ENCODE measurements around the gene BIN1.
"Not testable (repeated sequence)": the region's sequence is repeated elsewhere in the genome, so short reads cannot be mapped to it uniquely, and the experiment has no call there.

Gene BIN1

DNA sequence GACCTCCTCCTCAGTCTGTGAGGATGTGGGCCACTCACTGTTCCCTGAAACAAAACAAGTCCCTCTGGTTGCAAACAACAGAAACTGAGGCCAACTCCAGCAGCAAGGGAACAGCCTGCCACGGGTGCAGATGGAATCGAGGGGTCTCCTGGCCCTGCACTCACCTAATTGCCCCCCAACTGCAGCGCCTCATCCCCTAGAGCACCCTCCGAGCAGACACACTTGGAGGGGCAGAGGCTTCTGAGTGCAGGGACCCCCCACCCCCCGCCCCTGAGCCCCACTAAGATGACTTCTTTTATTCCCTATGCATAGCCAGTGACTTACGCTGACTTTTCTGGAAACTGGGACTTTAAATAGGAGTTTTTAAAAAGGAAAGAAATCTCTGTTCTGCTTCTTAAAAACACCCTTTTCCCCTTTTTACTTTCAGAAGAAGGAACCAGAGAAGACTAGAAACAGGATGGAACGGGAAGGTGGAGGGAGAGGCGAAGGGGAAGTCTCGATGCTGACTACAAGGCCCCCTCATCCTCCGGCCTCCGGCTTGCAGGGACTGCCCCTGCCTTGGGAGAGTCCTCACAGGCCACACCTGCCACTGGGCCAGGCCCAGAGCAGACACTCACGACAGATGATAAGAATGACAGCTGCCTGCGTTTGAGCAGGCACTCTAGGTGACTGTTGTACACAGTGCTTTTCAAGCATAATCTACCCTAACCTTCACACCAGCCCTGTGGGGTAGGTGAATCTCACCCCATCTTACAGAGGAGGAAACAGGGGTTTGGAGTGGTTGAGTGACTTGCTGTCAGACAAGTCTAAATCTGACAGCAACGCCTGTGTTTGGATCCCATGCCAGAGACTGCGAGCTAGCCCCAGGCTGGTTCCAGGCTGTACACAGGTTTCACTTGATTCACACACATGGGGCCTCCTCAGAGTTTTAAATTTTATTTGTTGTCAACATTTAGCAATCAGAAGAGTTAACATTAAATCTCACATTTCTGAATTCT lies 28.2 kb upstream of the BIN1 start:
- no peak for DNase-seq (ENCODE audit: low read depth in 2 of 2)

GRCh38 chr2:127134235-127134634 lies 27.3 kb upstream of the BIN1 start:
- DNase-seq (ENCODE audit: low read depth in 2 of 2), result no peak

- DNase-seq (ENCODE audit: low read depth in 2 of 2), result no peak
Observed at GRCh38 chr2:127133793-127134192, 26.8 kb upstream of the BIN1 start.

GRCh38 chr2:127130421-127130820 lies 23.5 kb upstream of the BIN1 start:
- no peak for DNase-seq (ENCODE audit: low read depth in 2 of 2)

DNA sequence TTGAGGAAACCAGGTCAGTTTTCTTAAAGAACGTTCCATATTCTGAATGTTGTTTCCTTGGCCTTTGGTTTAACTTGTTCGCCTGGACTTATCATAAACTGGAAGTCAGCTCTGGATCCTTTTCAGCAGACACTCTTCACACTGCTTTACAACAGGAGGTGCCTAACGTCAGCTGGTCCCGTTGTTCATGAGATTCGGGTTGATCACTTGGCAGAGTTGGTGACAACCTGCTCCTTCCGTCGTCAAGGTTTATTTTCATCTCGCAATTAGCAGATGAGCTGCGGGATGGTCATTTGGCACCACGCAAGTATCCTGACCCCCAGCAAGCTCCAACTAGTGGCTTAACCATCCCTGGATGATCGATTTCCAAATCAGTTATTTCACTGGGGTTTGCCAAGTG lies 23.0 kb upstream of the BIN1 start:
- no peak for DNase-seq (ENCODE audit: low read depth in 2 of 2)

GRCh38 chr2:127128445-127128904 lies 21.5 kb upstream of the BIN1 start:
- DNase-seq (ENCODE audit: low read depth in 2 of 2), result no peak

DNA sequence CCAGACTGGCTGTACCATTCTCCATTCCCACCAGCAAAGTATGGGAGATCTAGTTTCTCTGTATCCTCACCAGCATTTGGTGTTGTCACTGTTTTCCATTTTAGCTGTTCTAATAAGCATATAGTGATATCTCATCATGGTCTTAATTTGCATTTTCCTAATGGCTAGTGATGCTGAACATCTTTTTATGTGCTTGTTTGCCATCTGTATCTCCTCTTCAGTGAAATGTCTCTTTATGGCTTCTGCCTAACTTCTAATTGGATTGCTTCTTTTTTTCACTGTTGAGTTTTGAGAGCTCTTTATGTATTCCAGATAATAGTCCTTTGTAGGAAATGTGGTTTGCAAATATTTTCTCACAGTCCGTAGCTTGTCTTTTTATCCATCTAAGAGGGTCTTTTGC lies 18.9 kb upstream of the BIN1 start:
- no peak for DNase-seq (ENCODE audit: low read depth in 2 of 2)

DNA sequence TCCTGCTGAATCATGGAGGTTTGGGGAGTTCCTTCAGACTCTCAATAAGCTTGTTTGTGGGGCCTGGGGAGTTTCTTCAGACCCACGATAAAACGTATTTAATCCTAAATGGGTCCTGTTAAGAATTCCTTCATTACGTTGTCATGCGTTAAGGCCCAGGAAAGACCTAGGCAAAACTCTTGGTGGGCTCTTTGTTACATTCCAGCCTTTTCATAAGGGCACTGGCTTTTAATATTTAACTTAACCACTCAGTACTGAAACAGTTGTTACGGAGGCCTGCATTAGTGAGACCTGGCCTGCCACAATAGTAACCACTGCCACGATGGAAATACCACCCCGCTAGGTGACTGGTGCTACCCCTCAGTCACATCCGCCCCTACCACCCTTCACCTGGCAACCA lies 17.5 kb upstream of the BIN1 start:
- no peak for DNase-seq (ENCODE audit: low read depth in 2 of 2)

DNA sequence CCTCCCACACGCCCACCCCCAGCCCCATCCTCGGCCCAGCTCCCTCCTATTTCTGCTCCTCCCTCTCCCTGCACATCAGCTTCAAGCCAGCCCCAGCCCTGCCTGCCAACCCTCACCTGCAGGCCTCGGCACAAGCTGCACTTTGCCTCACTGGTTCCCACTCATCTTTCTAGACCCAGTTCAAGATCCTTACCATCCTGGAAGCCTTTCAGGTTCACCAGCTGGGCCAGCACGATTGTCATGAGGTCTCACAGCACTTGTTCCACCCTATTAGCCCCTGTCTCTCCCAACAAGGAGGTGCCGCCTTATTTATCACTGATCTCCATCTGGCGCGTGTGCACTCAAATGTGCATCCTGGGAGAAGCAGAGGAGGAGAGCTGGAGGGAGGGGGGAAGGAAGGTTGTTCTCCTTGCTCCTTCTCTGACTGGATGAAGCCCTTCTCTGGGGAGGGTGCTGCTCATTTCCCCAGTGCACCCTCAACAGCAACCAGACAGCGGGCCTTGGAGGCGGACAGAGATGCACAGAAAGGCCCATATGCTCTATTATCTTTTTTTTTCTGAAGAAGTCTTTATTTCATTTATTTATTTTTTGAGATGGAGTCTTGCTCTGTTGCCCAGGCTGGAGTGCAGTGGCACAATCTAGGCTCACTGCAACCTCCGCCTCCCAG lies 15.5 kb upstream of the BIN1 start:
- DNase-seq (ENCODE audit: low read depth in 2 of 2), result no peak

GRCh38 chr2:127121776-127122176 lies 14.8 kb upstream of the BIN1 start:
- DNase-seq (ENCODE audit: low read depth in 2 of 2), result no peak

DNA sequence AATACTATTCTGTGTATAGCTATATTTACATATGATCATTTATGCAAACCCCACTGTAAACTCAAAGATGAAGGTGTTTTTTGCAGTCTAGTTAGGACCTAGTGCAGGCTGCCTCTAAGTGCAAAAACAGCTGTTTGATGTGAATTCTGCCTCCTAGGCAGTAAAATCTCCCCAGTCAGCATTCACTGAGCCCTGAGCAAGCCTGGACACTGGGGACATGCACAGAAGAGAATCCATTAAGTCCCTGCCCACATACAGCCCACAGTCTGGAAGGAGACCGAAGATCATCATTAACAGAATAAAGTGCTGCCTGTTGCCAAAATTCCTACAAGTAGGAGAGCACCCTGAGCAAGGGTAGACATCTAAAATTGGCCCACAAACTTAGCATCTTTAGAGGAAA lies 14.4 kb upstream of the BIN1 start:
- no peak for DNase-seq (ENCODE audit: low read depth in 2 of 2)

GRCh38 chr2:127120408-127120807 lies 13.5 kb upstream of the BIN1 start:
- DNase-seq (ENCODE audit: low read depth in 2 of 2), result not testable (repeated sequence)

- DNase-seq (ENCODE audit: low read depth in 2 of 2), result no peak
Observed at GRCh38 chr2:127118467-127118866, 11.5 kb upstream of the BIN1 start.

GRCh38 chr2:127118038-127118437 lies 11.1 kb upstream of the BIN1 start:
- no peak for DNase-seq (ENCODE audit: low read depth in 2 of 2)

- DNase-seq (ENCODE audit: low read depth in 2 of 2), result no peak
Observed at GRCh38 chr2:127117603-127118002, 10.6 kb upstream of the BIN1 start.

DNA sequence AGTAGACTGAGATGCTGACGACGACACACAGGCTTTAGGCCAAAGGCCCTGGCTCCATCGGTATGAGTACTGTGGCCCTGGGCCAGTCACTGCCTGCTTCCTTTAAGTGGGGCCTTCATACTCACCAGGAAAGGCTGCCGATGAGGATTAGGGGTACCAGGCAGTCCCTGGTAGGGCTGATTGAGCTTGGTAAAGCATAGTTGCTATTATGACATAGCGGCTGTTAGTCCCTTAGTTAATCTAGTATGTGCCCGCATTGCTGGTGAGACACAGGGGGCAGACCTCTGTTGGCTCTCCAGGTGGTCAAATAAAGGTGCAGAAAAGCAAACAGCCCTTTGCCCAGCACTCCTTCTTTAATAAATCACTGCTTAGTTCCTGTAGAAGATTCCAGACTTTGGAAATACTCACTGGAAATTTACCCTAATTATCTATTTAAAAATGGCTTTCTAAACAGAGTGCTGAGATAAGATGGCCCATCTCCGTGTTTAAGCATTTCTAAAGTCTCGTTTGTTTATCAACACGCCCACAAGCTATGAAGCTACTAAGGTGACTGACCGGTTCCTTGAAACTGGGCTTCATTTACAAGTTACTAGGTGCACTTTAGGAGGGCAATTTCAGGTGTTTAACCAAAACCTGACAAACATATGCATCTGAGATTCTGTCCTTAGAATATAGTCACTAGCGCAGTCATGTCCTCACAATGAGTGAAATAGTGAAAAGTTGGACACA lies 8.7 kb upstream of the BIN1 start:
- DNase-seq (ENCODE audit: low read depth in 2 of 2), result no peak

- no peak for DNase-seq (ENCODE audit: low read depth in 2 of 2)
Observed at GRCh38 chr2:127110985-127111384, 4.0 kb upstream of the BIN1 start.

- no peak for DNase-seq (ENCODE audit: low read depth in 2 of 2)
Observed at GRCh38 chr2:127108090-127108523, 1.2 kb upstream of the BIN1 start.

DNA sequence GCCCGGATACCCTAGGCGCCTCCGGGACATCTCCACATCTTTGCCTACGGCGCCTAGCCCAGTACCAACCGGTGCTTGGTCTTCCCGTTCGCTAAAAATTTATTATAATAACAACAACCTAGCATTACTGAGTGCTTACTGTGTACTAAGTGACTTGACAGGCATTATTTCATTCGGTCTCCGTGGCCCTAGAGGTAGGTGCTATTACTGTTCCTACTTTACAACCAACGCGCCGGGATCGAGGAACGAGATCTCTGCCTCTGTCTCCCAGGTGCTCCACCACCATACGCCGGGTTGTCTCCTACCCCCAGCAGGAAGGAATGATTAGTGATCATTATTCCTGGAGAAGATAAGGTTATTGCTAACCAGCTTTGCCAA lies 657 bp upstream of the BIN1 start:
- no peak for DNase-seq (ENCODE audit: low read depth in 2 of 2)

DNA sequence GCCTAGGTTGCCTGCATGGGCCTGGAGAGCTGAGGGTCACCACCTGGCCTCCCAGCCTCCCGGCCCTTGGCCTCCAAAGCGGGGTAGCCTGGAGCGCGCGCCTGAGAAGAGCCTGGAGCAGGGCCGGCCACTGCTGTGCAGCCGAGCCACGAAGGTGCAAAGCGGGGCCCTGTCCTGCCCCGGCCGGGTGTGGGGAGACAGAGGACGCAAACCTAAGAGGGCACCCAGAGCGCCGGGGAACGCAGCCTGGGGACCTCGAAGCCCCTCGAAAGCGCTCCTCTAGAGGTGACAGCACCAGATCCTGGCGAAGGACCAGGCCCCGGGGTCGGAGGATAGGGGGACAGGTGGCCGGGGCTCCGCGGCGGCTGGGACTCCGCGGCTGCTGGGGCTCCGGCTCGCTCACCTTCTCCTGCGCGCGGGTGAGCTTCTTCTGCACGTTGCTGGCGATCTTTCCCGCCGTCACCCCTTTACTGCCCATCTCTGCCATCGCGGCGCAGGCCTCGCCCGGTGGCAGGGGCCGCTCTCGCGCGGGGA lies 430 bp downstream of the BIN1 start:
- DNase-seq (ENCODE audit: low read depth in 2 of 2), result no peak

- no peak for DNase-seq (ENCODE audit: low read depth in 2 of 2)
Observed at GRCh38 chr2:127105656-127106456, 1.1 kb downstream of the BIN1 start.

Measured in activated CD4-positive, alpha-beta T cell treated with anti-CD3 and anti-CD28 coated beads for 24 hours (primary cell).